Measurements from ENCODE around the gene LEO1. TPM values are rescaled to one million over a fixed set of nuclear protein-coding genes. Genes with fewer than 3 reads are reported as not detected.

Gene LEO1
- total and polyA plus RNA-seq, 2 donors (not counting 1 experiment from before 2014, with no cell fraction given), result 1.9 to 19.1 TPM

DNA sequence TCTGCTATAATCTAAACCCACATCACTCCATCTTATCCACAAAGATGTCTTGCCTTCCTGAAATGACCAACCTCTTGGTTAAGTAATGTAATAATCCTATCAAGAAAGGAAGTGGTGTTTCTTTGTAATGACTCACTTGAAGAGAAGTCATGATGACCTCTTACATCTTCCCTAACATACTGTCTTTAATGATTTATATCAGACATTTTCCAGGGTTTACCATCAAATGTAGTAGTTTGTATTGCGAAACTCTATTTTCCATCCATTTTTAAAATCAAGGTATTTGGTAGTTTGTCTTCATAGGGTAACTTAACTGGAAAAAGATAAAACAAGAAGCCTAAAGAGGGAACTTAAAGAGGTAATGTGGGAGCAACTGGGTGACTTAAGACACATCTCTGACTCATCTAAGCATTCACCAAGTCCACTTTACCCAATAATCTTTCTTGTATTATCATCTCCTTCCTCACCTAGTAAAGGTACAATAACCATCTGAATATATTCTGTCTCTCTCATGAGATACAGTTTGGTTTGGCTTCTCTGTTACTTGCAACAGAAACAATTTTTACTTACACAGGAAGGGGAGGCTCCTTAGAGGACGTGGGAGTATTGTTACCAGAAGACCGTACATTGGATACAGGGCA, 41.7 kb upstream of the LEO1 start:
- no peak overlapping the region for H2AFZ ChIP-seq (ENCODE audit: insufficient read depth, low read depth, low read length, poor library complexity, severe bottlenecking)
- no peaks in the 10 kb centered on the region for H3K27me3 ChIP-seq (replicated peaks in 1 of 4; ENCODE audit: control extremely low read depth in 1 of 4, control insufficient read depth in 3 of 4, insufficient read depth in 4 of 4, low read length in 3 of 4)
- no peak overlapping the region for H3K4me3 ChIP-seq (ENCODE audit: control extremely low read depth in 1 of 5, extremely low read depth in 1 of 5, insufficient read depth in 1 of 5, low read depth in 2 of 5, low read length in 4 of 5)
- no peak for ATAC-seq (ENCODE audit: low read depth)
- H3K36me3 ChIP-seq (replicated peaks in 1 of 2; ENCODE audit: control extremely low read depth in 1 of 2, control insufficient read depth in 1 of 2, extremely low read depth in 1 of 2, insufficient read depth in 2 of 2, low read length in 1 of 2), result no peaks in the 10 kb centered on the region
- DNase-seq, result no peak
- intact Hi-C loops (cut with micrococcal nuclease), result no loop called here
- WGBS (ENCODE audit: insufficient coverage), result no CpG with 5 or more reads among the region's 3 CpGs
- Mint-ChIP-seq H3K9me3 (ENCODE audit: insufficient read depth) (no peaks in the 10 kb centered on the region), H3K4me1 (peaks cover 11% of the 10 kb centered on the region), H3K27ac (no peak overlapping the region), H3K4me3 (no peak overlapping the region), H3K27me3 (no peaks in the 10 kb centered on the region)
- H3K79me2 ChIP-seq (ENCODE audit: control insufficient read depth, insufficient read depth, low read length), result no peaks in the 10 kb centered on the region
- no peak overlapping the region for H3K4me2 ChIP-seq (replicated peaks; ENCODE audit: low read depth, low read length, poor library complexity, severe bottlenecking)
- ChIA-PET POLR2A (no interaction called here), CTCF (no interaction called here)
- H3K9ac ChIP-seq (ENCODE audit: low read length), result no peak overlapping the region
- TF ChIP-seq EZH2 (IDR thresholded peaks at IDR 0.05; ENCODE audit: borderline replicate concordance, insufficient read depth, low read depth, low read length, poor library complexity, severe bottlenecking), result no peak
- TF ChIP-seq, protein P1, sequence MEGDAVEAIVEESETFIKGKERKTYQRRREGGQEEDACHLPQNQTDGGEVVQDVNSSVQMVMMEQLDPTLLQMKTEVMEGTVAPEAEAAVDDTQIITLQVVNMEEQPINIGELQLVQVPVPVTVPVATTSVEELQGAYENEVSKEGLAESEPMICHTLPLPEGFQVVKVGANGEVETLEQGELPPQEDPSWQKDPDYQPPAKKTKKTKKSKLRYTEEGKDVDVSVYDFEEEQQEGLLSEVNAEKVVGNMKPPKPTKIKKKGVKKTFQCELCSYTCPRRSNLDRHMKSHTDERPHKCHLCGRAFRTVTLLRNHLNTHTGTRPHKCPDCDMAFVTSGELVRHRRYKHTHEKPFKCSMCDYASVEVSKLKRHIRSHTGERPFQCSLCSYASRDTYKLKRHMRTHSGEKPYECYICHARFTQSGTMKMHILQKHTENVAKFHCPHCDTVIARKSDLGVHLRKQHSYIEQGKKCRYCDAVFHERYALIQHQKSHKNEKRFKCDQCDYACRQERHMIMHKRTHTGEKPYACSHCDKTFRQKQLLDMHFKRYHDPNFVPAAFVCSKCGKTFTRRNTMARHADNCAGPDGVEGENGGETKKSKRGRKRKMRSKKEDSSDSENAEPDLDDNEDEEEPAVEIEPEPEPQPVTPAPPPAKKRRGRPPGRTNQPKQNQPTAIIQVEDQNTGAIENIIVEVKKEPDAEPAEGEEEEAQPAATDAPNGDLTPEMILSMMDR (IDR thresholded peaks at IDR 0.05), result no peak
- H4K20me1 ChIP-seq (ENCODE audit: control insufficient read depth, insufficient read depth, low read length, poor library complexity, severe bottlenecking), result no peaks in the 10 kb centered on the region
- H3K4me1 ChIP-seq (ENCODE audit: control insufficient read depth in 2 of 2, insufficient read depth in 2 of 2, low read length in 2 of 2), result peaks cover 11% of the 10 kb centered on the region in 2 donors
- H3K27ac ChIP-seq (ENCODE audit: low read length in 2 of 2), result no peak overlapping the region
- H3K9me3 ChIP-seq (ENCODE audit: control extremely low read depth in 1 of 3, control insufficient read depth in 2 of 3, insufficient read depth in 1 of 3, low read length in 2 of 3), result no peaks in the 10 kb centered on the region

DNA sequence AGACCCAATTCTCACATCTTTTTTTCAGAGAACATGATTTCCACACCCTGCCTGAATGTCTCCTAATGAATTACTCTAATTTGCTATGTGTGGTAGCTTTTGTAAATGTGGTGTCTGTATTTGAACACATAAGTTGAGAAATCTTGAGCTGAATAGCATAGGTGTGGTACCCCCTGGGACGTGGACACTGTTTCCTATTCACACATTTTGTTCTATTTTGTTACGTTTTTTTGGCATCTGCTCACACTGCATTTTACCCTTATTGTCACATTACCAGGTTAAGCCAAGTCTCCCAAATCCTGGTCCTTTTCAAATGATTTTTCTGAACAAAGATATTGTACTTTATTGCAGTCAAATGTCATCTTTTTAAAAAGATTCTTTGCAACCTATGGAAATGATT, 40.6 kb upstream of the LEO1 start:
- no peak overlapping the region for H3K27ac ChIP-seq (ENCODE audit: low read length in 2 of 2)
- H3K4me1 ChIP-seq (ENCODE audit: control insufficient read depth in 2 of 2, insufficient read depth in 2 of 2, low read length in 2 of 2), result peaks cover 14 to 19% of the 10 kb centered on the region in 2 donors
- Mint-ChIP-seq H3K9me3 (ENCODE audit: insufficient read depth) (no peaks in the 10 kb centered on the region), H3K27me3 (no peaks in the 10 kb centered on the region), H3K27ac (no peak overlapping the region), H3K4me1 (peaks cover 16% of the 10 kb centered on the region), H3K4me3 (no peak overlapping the region)
- intact Hi-C loops (cut with micrococcal nuclease), result no loop called here
- no peaks in the 10 kb centered on the region for H4K20me1 ChIP-seq (ENCODE audit: control insufficient read depth, insufficient read depth, low read length, poor library complexity, severe bottlenecking)
- no peaks in the 10 kb centered on the region for H3K9me3 ChIP-seq (ENCODE audit: control extremely low read depth in 1 of 3, control insufficient read depth in 2 of 3, insufficient read depth in 1 of 3, low read length in 2 of 3)
- H2AFZ ChIP-seq (ENCODE audit: insufficient read depth, low read depth, low read length, poor library complexity, severe bottlenecking), result no peak overlapping the region
- ATAC-seq (ENCODE audit: low read depth) (no peak), DNase-seq (no peak)
- no peak overlapping the region for H3K4me2 ChIP-seq (replicated peaks; ENCODE audit: low read depth, low read length, poor library complexity, severe bottlenecking)
- ChIA-PET POLR2A (no interaction called here), CTCF (no interaction called here)
- H3K9ac ChIP-seq (ENCODE audit: low read length), result no peak overlapping the region
- H3K27me3 ChIP-seq (replicated peaks in 1 of 4; ENCODE audit: control extremely low read depth in 1 of 4, control insufficient read depth in 3 of 4, insufficient read depth in 4 of 4, low read length in 3 of 4), result no peaks in the 10 kb centered on the region
- H3K79me2 ChIP-seq (ENCODE audit: control insufficient read depth, insufficient read depth, low read length), result no peaks in the 10 kb centered on the region
- no CpG with 5 or more reads among the region's 2 CpGs for WGBS (ENCODE audit: insufficient coverage)
- no peak for TF ChIP-seq EZH2 (IDR thresholded peaks at IDR 0.05; ENCODE audit: borderline replicate concordance, insufficient read depth, low read depth, low read length, poor library complexity, severe bottlenecking)
- TF ChIP-seq, protein P1 (IDR thresholded peaks at IDR 0.05), result no peak
- H3K4me3 ChIP-seq (ENCODE audit: control extremely low read depth in 1 of 5, extremely low read depth in 1 of 5, insufficient read depth in 1 of 5, low read depth in 2 of 5, low read length in 4 of 5), result no peak overlapping the region
- no peaks in the 10 kb centered on the region for H3K36me3 ChIP-seq (replicated peaks in 1 of 2; ENCODE audit: control extremely low read depth in 1 of 2, control insufficient read depth in 1 of 2, extremely low read depth in 1 of 2, insufficient read depth in 2 of 2, low read length in 1 of 2)
